Upper lobe of left lung (tissue), 6 donors: ENCODE results near the gene REL. TPM values are rescaled to one million over a fixed set of nuclear protein-coding genes. Genes with fewer than 3 reads are reported as not detected.
A peak's percentile ranks its signal among the peaks of the same experiment; 100 is the strongest.

ENCODE experiments used
- ATAC-seq, 2 donors: fragments of 200-7000 bp; cut with Tn5 transposase; one replicate each; pipeline ENCODE4 v1.9.1; 2022; ENCODE audit warnings: mild to moderate bottlenecking in 2 of 2, moderate library complexity in 2 of 2; ENCODE audit not compliant: low FRiP score in 2 of 2
- DNase-seq, 2 donors: peaks; one replicate each; pipeline ENCODE4 v3.0.0-alpha.2; 2019 to 2020
- H3K27ac ChIP-seq, 4 donors: fragments of 200-600 bp; sonication (generic); one replicate each; pipeline ENCODE4 v1.5.1; 2016 to 2019
- H3K27me3 ChIP-seq, 4 donors: fragments of 200-600 bp; sonication (generic); one replicate each; pipeline ENCODE4 v1.5.1; 2017 to 2019
- H3K36me3 ChIP-seq, 4 donors: fragments of 200-600 bp; sonication (generic); one replicate each; pipeline ENCODE4 v1.5.1; 2016 to 2019
- H3K4me1 ChIP-seq, 4 donors: fragments of 200-600 bp; sonication (generic); one replicate each; pipeline ENCODE4 v1.5.1; 2018 to 2019
- H3K4me3 ChIP-seq, 4 donors: fragments of 200-600 bp; sonication (generic); one replicate each; pipeline ENCODE4 v1.5.1; 2017 to 2019; ENCODE audit warnings: mild to moderate bottlenecking in 2 of 4, moderate library complexity in 1 of 4
- H3K9me3 ChIP-seq, 4 donors: fragments of 200-600 bp; sonication (generic); one replicate each; pipeline ENCODE4 v1.5.1; 2018 to 2019
- EP300 ChIP-seq, 4 donors: sonication (generic); formaldehyde crosslinking; IDR thresholded peaks; one replicate each; pipeline ENCODE4 v1.5.1; 2017; ENCODE audit warnings: antibody characterized with exemption in 4 of 4, control low read depth in 2 of 4
- POLR2A ChIP-seq, 4 donors: fragments of 450-650 bp; IDR thresholded peaks; one replicate each; pipeline ENCODE4 v1.5.1; 2016 to 2017; ENCODE audit warnings: antibody characterized with exemption in 4 of 4, mild to moderate bottlenecking in 2 of 4
- POLR2AphosphoS5 ChIP-seq, 2 donors: sonication (generic); formaldehyde crosslinking; IDR thresholded peaks; one replicate each; pipeline ENCODE4 v1.5.1; 2017; ENCODE audit warnings: antibody characterized with exemption in 2 of 2
- WGBS, 2 donors: methylation state at CpG; one replicate each; pipeline ENCODE4 v1.1.5; 2017 to 2018; 5-methylcytosine and 5-hydroxymethylcytosine counted together
- total RNA-seq, 6 donors: library from RNA; depleted of rRNA in 4 of 6; stranded (reverse); fragments of >200 nt in 4 of 6; gene quantifications; one replicate each; pipeline versions ENCODE4 v1.1.0 to v1.2.1, GENCODE V29; 2016 to 2021
- TF ChIP-seq, protein P1 (sequence below), 6 experiments: fragments of 450-650 bp in 4 of 6; fragments of 200-600 bp in 2 of 6; sonication (generic) in 2 of 6; IDR thresholded peaks; one replicate each; pipeline ENCODE4 v1.5.1; 2016 to 2019; ENCODE audit warnings: antibody characterized with exemption in 6 of 6
- donor health status: DM: no; HTN: no; CAD: no; lungs with moderate emphysema.
- donor health status: DM: no; HTN: yes; CAD: no; lungs with severe emphysema.

Gene REL
- total RNA-seq, 6 donors from 2014 or later: 17.8 to 49.5 (median 29.6) TPM

DNA sequence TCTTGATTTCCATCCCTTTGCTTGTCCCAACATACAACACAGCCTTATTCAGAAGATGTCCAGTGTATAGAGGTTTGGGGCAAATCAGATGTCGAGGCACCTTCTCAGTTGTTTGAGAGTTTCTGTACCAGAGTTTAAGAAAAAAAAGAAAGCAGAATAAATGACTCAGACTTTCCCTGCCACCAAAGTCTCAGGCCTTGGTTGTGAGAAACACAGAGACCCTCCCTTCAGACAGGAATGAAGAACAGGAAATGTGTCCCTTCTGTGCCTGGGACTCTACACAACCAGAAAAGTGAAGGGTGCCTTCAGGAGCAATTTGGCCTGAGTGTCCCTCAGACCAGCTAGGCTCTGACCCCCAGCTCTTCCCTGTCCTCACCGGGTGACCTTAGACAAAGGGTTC is 37.3 kb upstream of the REL start:
- no peaks in the 10 kb centered on the region for H3K9me3 ChIP-seq
- no peak for ATAC-seq
- TF ChIP-seq POLR2A (IDR thresholded peaks at IDR 0.05) (no peak), POLR2AphosphoS5 (IDR thresholded peaks at IDR 0.05) (no peak), EP300 (IDR thresholded peaks at IDR 0.05) (no peak)
- TF ChIP-seq, protein P1, sequence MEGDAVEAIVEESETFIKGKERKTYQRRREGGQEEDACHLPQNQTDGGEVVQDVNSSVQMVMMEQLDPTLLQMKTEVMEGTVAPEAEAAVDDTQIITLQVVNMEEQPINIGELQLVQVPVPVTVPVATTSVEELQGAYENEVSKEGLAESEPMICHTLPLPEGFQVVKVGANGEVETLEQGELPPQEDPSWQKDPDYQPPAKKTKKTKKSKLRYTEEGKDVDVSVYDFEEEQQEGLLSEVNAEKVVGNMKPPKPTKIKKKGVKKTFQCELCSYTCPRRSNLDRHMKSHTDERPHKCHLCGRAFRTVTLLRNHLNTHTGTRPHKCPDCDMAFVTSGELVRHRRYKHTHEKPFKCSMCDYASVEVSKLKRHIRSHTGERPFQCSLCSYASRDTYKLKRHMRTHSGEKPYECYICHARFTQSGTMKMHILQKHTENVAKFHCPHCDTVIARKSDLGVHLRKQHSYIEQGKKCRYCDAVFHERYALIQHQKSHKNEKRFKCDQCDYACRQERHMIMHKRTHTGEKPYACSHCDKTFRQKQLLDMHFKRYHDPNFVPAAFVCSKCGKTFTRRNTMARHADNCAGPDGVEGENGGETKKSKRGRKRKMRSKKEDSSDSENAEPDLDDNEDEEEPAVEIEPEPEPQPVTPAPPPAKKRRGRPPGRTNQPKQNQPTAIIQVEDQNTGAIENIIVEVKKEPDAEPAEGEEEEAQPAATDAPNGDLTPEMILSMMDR (IDR thresholded peaks at IDR 0.05): no peak
- no peak for DNase-seq
- H3K4me1 ChIP-seq: no peaks in the 10 kb centered on the region
- no peaks in the 10 kb centered on the region for H3K27me3 ChIP-seq
- no peaks in the 10 kb centered on the region for H3K36me3 ChIP-seq
- no peak overlapping the region for H3K27ac ChIP-seq
- WGBS, 2 donors: 83 to 93% methylated on average over 2 of the region's 2 CpGs
- H3K4me3 ChIP-seq: no peak overlapping the region

DNA sequence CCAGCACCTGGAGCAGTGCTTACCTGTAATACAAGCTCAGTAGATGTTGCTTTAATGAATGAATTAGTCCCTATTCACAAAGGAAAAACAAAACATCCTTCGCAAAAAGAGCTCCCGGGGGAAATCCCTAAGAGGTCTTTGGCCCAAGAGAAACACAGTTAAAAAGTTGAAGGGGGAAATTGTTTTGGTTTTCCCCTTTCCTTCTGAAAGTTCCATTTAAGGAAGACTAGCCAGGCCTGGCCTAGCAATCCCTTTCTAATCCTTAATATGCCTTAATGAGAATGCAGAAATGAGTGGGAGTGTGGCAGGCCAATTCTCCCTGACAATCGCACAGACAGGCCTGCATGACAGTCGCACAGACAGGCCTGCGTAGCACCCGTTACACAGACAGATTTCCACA is 33.5 kb upstream of the REL start:
- no peak overlapping the region for H3K4me3 ChIP-seq
- H3K9me3 ChIP-seq: no peaks in the 10 kb centered on the region
- H3K36me3 ChIP-seq: no peaks in the 10 kb centered on the region
- ATAC-seq (no peak), DNase-seq (no peak)
- TF ChIP-seq POLR2AphosphoS5 (IDR thresholded peaks at IDR 0.05) (no peak), EP300 (IDR thresholded peaks at IDR 0.05) (no peak), POLR2A (IDR thresholded peaks at IDR 0.05) (no peak)
- TF ChIP-seq, protein P1 (IDR thresholded peaks at IDR 0.05): no peak
- WGBS, 2 donors: 79 to 91% methylated on average over 6 of the region's 6 CpGs
- no peaks in the 10 kb centered on the region for H3K27me3 ChIP-seq
- peaks cover 0 to 6% (median 0%) of the 10 kb centered on the region in 4 donors for H3K4me1 ChIP-seq
- H3K27ac ChIP-seq: no peak overlapping the region

DNA sequence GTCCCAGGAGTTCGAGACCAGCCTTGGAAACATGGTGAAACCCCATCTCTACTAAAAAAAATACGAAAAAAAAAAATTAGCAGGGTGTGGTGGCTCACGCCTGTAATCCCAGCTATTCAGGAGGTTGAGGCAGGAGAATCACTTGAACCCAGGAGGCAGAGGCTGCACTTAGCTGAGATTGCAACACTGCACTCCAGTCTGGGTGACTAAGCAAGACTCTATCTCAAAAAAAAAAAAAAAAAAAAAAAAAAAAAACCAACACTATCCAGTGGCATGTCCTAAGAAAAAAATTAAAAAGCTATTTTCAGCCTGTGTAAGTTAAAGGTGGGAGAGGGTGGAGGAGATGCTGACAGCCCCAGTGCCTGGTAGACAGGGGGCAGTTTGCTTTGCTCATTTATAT is 32.2 kb upstream of the REL start:
- H3K4me3 ChIP-seq: no peak overlapping the region
- no peaks in the 10 kb centered on the region for H3K36me3 ChIP-seq
- WGBS, 2 donors: 94 to 95% methylated on average over 3 of the region's 3 CpGs
- TF ChIP-seq, protein P1 (IDR thresholded peaks at IDR 0.05): no peak
- TF ChIP-seq EP300 (IDR thresholded peaks at IDR 0.05) (no peak), POLR2AphosphoS5 (IDR thresholded peaks at IDR 0.05) (no peak), POLR2A (IDR thresholded peaks at IDR 0.05) (no peak)
- no peak for ATAC-seq
- no peak for DNase-seq
- peaks cover 0 to 6% (median 0%) of the 10 kb centered on the region in 4 donors for H3K4me1 ChIP-seq
- H3K27me3 ChIP-seq: no peaks in the 10 kb centered on the region
- H3K27ac ChIP-seq: no peak overlapping the region
- H3K9me3 ChIP-seq: no peaks in the 10 kb centered on the region

DNA sequence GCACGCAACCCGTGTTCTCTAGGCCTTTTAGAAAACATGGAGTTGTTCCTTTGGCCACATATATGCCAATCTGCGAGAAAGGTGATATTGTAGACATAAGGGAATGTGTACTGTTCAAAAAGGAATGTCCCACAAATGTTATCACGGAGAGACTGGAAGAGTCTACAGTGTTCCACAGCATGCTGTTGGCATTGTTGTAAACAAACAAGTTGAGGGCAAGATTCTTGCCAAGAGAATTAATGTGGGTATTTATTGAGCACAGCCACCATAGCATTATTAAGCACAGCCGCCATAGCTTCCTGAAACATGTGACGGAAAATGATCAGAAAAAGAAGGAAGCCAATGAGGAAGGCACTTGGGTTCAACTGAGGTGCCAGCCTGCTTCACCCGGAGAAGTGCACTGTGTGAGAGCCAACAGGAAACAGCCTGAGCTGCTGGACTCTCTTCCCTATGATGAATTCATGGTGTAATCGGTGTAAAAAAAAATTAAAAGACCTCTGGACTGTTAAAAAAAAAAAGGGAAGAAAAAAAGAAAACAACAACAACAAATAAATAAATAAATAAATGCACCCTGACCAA is 29.0 kb upstream of the REL start:
- peak in 1 of 2 donors; percentile 75 for ATAC-seq

More for the DNA sequence above, 29.0 kb upstream of the REL start:
- DNase-seq: peak in 1 of 2 donors; percentile 58
- Histone ChIP-seq H3K36me3 (no peaks in the 10 kb centered on the region), H3K9me3 (no peaks in the 10 kb centered on the region), H3K4me1 (peaks cover 0 to 16% (median 3%) of the 10 kb centered on the region in 4 donors), H3K27me3 (no peaks in the 10 kb centered on the region), H3K4me3 (no peak overlapping the region), H3K27ac (no peak overlapping the region)
- WGBS, 2 donors: 55 to 61% methylated on average over 8 of the region's 8 CpGs
- TF ChIP-seq EP300 (IDR thresholded peaks at IDR 0.05) (no peak), POLR2AphosphoS5 (IDR thresholded peaks at IDR 0.05) (no peak), POLR2A (IDR thresholded peaks at IDR 0.05) (no peak)
- TF ChIP-seq, protein P1 (IDR thresholded peaks at IDR 0.05): no peak
